ENCODE data around the gene PPM1F.

PPM1F gene

DNA sequence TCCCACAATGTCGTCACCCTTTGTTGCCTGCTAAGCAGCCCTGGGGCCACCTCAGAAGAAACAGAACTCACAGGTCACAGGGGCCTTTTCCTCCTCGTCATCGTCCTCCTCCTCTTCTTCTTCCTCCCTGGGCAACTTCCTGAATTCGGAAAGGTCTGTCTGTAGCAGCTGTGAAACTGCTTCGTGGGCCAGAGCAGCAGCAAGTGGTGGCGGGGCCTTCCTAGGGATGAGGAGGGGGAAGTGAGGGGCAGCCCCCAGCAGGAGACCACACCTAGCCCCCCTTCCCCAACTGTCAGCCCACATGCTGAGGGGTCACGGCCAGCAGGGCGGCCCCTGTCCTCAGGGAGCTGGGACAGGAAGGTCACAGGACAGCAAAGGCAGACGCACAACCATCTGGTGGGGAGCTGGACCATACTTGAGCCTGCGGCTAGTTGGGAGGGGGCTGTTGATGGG is 13.2 kb downstream of the PPM1F start:
- H4K20me1 ChIP-seq (ENCODE audit: low read depth, low read length): no peaks in the 10 kb centered on the region
- H3K9me2 ChIP-seq (replicated peaks; ENCODE audit: insufficient read depth, low read length): no peaks in the 10 kb centered on the region
- TF ChIP-seq EZH2phosphoT487 (conservative IDR thresholded peaks at IDR 0.05; ENCODE audit: low read length): no peak
- TF ChIP-seq, protein P1, sequence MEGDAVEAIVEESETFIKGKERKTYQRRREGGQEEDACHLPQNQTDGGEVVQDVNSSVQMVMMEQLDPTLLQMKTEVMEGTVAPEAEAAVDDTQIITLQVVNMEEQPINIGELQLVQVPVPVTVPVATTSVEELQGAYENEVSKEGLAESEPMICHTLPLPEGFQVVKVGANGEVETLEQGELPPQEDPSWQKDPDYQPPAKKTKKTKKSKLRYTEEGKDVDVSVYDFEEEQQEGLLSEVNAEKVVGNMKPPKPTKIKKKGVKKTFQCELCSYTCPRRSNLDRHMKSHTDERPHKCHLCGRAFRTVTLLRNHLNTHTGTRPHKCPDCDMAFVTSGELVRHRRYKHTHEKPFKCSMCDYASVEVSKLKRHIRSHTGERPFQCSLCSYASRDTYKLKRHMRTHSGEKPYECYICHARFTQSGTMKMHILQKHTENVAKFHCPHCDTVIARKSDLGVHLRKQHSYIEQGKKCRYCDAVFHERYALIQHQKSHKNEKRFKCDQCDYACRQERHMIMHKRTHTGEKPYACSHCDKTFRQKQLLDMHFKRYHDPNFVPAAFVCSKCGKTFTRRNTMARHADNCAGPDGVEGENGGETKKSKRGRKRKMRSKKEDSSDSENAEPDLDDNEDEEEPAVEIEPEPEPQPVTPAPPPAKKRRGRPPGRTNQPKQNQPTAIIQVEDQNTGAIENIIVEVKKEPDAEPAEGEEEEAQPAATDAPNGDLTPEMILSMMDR (IDR thresholded peaks at IDR 0.05; ENCODE audit: insufficient read depth, low read length, poor library complexity, severe bottlenecking): no peak
- H3K36me3 ChIP-seq (ENCODE audit: low read length): no peaks in the 10 kb centered on the region
- no peak overlapping the region for H3K27ac ChIP-seq (ENCODE audit: low read depth, low read length)
- no peak overlapping the region for H3K4me2 ChIP-seq (ENCODE audit: low read depth, low read length, poor library complexity, severe bottlenecking)
- H3K9me3 ChIP-seq (ENCODE audit: insufficient read depth, low read length): no peaks in the 10 kb centered on the region
- H3K27me3 ChIP-seq (ENCODE audit: low read length): no peaks in the 10 kb centered on the region
- no peak overlapping the region for H2AFZ ChIP-seq (ENCODE audit: low read depth, low read length, severe bottlenecking)
- no peaks in the 10 kb centered on the region; the same call in 1 of the 2 replicates for H3F3A ChIP-seq (ENCODE audit: insufficient read depth)
- H3K9ac ChIP-seq (ENCODE audit: low read length): no peak overlapping the region
- H3K4me3 ChIP-seq (ENCODE audit: insufficient read depth, low read length, poor library complexity, severe bottlenecking): no peak overlapping the region
- H3K79me2 ChIP-seq (ENCODE audit: insufficient read depth, low read length): no peaks in the 10 kb centered on the region

DNA sequence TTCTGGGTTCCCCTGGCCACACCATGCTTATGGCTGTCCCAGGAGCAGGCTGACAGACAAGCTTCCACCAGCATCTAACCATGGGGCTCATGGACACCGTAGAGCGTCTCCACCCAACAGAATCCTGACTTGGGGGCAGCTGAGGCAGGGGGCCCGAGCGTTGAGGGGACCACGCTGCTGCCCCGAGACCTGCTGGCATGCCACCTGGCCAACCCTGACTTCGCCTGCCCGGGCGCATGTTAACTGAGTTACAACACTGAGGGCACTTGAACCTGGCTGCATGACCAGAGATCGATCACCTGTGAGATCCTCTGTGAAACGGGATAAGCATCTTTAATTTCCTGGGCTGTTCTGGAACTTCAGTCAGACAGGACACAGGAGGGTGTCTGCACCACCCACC is 13.7 kb downstream of the PPM1F start:
- Histone ChIP-seq H3K4me3 (ENCODE audit: insufficient read depth, low read length, poor library complexity, severe bottlenecking) (no peak overlapping the region), H3K27ac (ENCODE audit: low read depth, low read length) (no peak overlapping the region), H3K4me2 (ENCODE audit: low read depth, low read length, poor library complexity, severe bottlenecking) (no peak overlapping the region), H3K9ac (ENCODE audit: low read length) (no peak overlapping the region), H3K9me3 (ENCODE audit: insufficient read depth, low read length) (no peaks in the 10 kb centered on the region), H3K9me2 (replicated peaks; ENCODE audit: insufficient read depth, low read length) (no peaks in the 10 kb centered on the region), H3K36me3 (ENCODE audit: low read length) (no peaks in the 10 kb centered on the region), H2AFZ (ENCODE audit: low read depth, low read length, severe bottlenecking) (no peak overlapping the region), H3K27me3 (ENCODE audit: low read length) (no peaks in the 10 kb centered on the region), H3F3A (ENCODE audit: insufficient read depth) (no peaks in the 10 kb centered on the region; the same call in 1 of the 2 replicates), H4K20me1 (ENCODE audit: low read depth, low read length) (no peaks in the 10 kb centered on the region), H3K79me2 (ENCODE audit: insufficient read depth, low read length) (no peaks in the 10 kb centered on the region)
- TF ChIP-seq EZH2phosphoT487 (conservative IDR thresholded peaks at IDR 0.05; ENCODE audit: low read length): no peak
- TF ChIP-seq, protein P1 (IDR thresholded peaks at IDR 0.05; ENCODE audit: insufficient read depth, low read length, poor library complexity, severe bottlenecking): no peak

DNA sequence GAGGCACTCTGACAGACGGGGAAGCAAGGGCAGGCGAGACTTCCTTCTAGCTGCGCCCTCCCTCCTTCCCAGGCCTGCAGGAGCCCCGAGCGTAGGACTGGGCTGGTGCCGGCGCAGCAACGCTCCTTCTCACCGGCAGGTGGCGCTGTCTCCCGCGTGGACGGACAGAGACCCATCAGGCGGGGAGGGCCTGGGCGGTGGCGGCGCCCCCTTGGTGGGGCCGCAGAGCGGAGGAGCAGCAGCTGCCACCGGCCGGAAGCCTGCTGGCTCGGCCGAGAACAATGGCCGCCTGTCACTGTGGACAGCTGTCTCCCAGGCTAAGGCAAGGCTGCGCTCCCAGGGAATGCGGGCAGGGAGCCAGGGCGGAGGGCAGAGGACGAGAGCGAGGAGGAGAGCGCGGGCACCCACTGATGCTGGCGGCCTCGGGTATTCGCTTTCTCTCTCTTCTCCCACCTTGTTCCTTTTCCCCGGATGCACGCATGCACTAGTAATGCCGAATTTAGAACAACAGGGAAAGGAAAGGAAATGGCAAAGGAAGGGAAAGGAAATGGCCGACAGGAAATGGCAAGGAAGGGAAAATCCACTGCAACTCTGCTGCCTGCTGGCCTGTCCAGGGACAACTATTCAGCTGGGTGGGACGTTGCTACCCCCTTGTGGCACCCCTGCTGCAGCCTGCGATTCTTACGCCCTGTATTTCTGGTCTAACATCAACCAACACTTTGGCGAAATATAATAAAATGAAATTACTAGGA is 14.4 kb downstream of the PPM1F start:
- Histone ChIP-seq H3K36me3 (ENCODE audit: low read length) (no peaks in the 10 kb centered on the region), H3K9me3 (ENCODE audit: insufficient read depth, low read length) (no peaks in the 10 kb centered on the region), H4K20me1 (ENCODE audit: low read depth, low read length) (no peaks in the 10 kb centered on the region), H3K9ac (ENCODE audit: low read length) (peak overlapping the region; percentile 53), H3F3A (ENCODE audit: insufficient read depth) (no peaks in the 10 kb centered on the region; the same call in 1 of the 2 replicates), H3K4me2 (ENCODE audit: low read depth, low read length, poor library complexity, severe bottlenecking) (peak overlapping the region; percentile 59), H3K79me2 (ENCODE audit: insufficient read depth, low read length) (no peaks in the 10 kb centered on the region), H3K27ac (ENCODE audit: low read depth, low read length) (peak overlapping the region; percentile 30; the same call in 1 of the 2 replicates), H2AFZ (ENCODE audit: low read depth, low read length, severe bottlenecking) (peak overlapping the region; percentile 59), H3K9me2 (replicated peaks; ENCODE audit: insufficient read depth, low read length) (no peaks in the 10 kb centered on the region), H3K4me3 (ENCODE audit: insufficient read depth, low read length, poor library complexity, severe bottlenecking) (peak overlapping the region; percentile 31), H3K27me3 (ENCODE audit: low read length) (no peaks in the 10 kb centered on the region)
- TF ChIP-seq, protein P1 (IDR thresholded peaks at IDR 0.05; ENCODE audit: insufficient read depth, low read length, poor library complexity, severe bottlenecking): peak; percentile 42
- no peak for TF ChIP-seq EZH2phosphoT487 (conservative IDR thresholded peaks at IDR 0.05; ENCODE audit: low read length)

Measured in SU-DHL-6 (cell line).